B cell (primary cell): Measurements from ENCODE around the gene TYROBP. TPM values are rescaled to one million over a fixed set of nuclear protein-coding genes. Genes with fewer than 3 reads are reported as not detected.
A peak's percentile ranks its signal among the peaks of the same experiment; 100 is the strongest.

ENCODE experiments used
- ATAC-seq: fragments of 200-7000 bp; cut with Tn5 transposase; one replicate; pipeline ENCODE4 v1.10.0; 2021; ENCODE audit warnings: low read depth, mild to moderate bottlenecking, moderate number of reproducible peaks, moderate library complexity
- CTCF ChIA-PET: fragments of 350-600 bp; sonication (Branson Sonifier 250); formaldehyde crosslinking; loops from one replicate; lab custom pipeline; 2021; ENCODE audit warnings: antibody characterized with exemption, inconsistent platforms; lab: Charles Lee
- POLR2A ChIA-PET: fragments of 350-600 bp; sonication (Branson Sonifier 250); formaldehyde crosslinking; loops from one replicate; lab custom pipeline; 2021; ENCODE audit warnings: antibody characterized with exemption; lab: Charles Lee
- DNase-seq: peaks from one replicate; pipeline ENCODE4 v3.0.0; 2013
- H2AFZ ChIP-seq: 2 replicates; pipeline ENCODE4 v1.6.1; 2012; ENCODE audit warnings: mild to moderate bottlenecking, low read depth, low read length; ENCODE audit not compliant: insufficient read depth, poor library complexity, severe bottlenecking
- H3K27ac ChIP-seq, 2 donors: 1 replicate in 1 of 2; 2 replicates in 1 of 2; pipeline ENCODE4 v1.5.1; 2012 to 2013; ENCODE audit warnings: low read length in 2 of 2, mild to moderate bottlenecking in 2 of 2, moderate library complexity in 1 of 2
- H3K27me3 ChIP-seq, 4 experiments: fragments of 200-600 bp in 1 of 4; sonication (generic) in 1 of 4; replicated peaks in 1 of 4; 1 replicate in 2 of 4; 2 replicates in 2 of 4; pipeline versions ENCODE4 v1.6.1 to v1.7.0; 2013 to 2016; ENCODE audit warnings: low read length in 3 of 4, mild to moderate bottlenecking in 2 of 4, mixed read lengths in 1 of 4, moderate library complexity in 1 of 4; ENCODE audit not compliant: insufficient read depth in 4 of 4, control insufficient read depth in 3 of 4; ENCODE audit errors: control extremely low read depth in 1 of 4
- H3K36me3 ChIP-seq, 2 experiments: replicated peaks in 1 of 2; 1 replicate in 1 of 2; 2 replicates in 1 of 2; pipeline versions ENCODE4 v1.6.1 to v1.7.1; 2013; ENCODE audit warnings: low read length in 1 of 2; ENCODE audit not compliant: insufficient read depth in 2 of 2, control insufficient read depth in 1 of 2; ENCODE audit errors: control extremely low read depth in 1 of 2, extremely low read depth in 1 of 2
- H3K4me1 ChIP-seq, 2 donors: fragments of 200-600 bp in 1 of 2; sonication (generic) in 1 of 2; 1 replicate in 1 of 2; 2 replicates in 1 of 2; pipeline versions ENCODE4 v1.5.1 to v1.6.1; 2013 to 2017; ENCODE audit warnings: low read length in 2 of 2; ENCODE audit not compliant: control insufficient read depth in 2 of 2, insufficient read depth in 2 of 2
- H3K4me2 ChIP-seq: replicated peaks from 2 replicates; pipeline ENCODE3; 2012; ENCODE audit warnings: mild to moderate bottlenecking, low read depth, low read length; ENCODE audit not compliant: poor library complexity, severe bottlenecking
- H3K4me3 ChIP-seq, 5 experiments: fragments of 200-600 bp in 1 of 5; sonication (generic) in 1 of 5; 1 replicate in 3 of 5; 2 replicates in 2 of 5; pipeline versions ENCODE4 v1.5.1 to v1.7.0; 2011 to 2016; ENCODE audit warnings: low read length in 4 of 5, mild to moderate bottlenecking in 4 of 5, low read depth in 2 of 5, control low read depth in 1 of 5, moderate library complexity in 1 of 5; ENCODE audit not compliant: insufficient read depth in 1 of 5; ENCODE audit errors: control extremely low read depth in 1 of 5, extremely low read depth in 1 of 5
- H3K79me2 ChIP-seq: fragments of 200-600 bp; sonication (generic); one replicate; pipeline ENCODE4 v1.6.0; 2016; ENCODE audit warnings: low read length; ENCODE audit not compliant: control insufficient read depth, insufficient read depth
- H3K9ac ChIP-seq: fragments of 200-600 bp; sonication (generic); 2 replicates; pipeline ENCODE4 v1.6.1; 2017; ENCODE audit warnings: mild to moderate bottlenecking, low read length, moderate library complexity
- H3K9me3 ChIP-seq, 3 donors: one replicate each; pipeline versions ENCODE4 v1.6.1 to v1.7.1; 2013; ENCODE audit warnings: low read length in 2 of 3; ENCODE audit not compliant: control insufficient read depth in 2 of 3, insufficient read depth in 1 of 3; ENCODE audit errors: control extremely low read depth in 1 of 3
- H4K20me1 ChIP-seq: 2 replicates; pipeline ENCODE4 v1.6.0; 2012; ENCODE audit warnings: mild to moderate bottlenecking, low read length; ENCODE audit not compliant: insufficient read depth, control insufficient read depth, poor library complexity, severe bottlenecking
- H3K27ac Mint-ChIP-seq: one replicate; pipeline ENCODE4 v1.8.0; 2021; ENCODE audit warnings: mixed read lengths
- H3K27me3 Mint-ChIP-seq: one replicate; pipeline ENCODE4 v1.8.0; 2021; ENCODE audit warnings: mixed read lengths
- H3K4me1 Mint-ChIP-seq: one replicate; pipeline ENCODE4 v1.8.0; 2021; ENCODE audit warnings: mixed read lengths
- H3K4me3 Mint-ChIP-seq: one replicate; pipeline ENCODE4 v1.8.0; 2021; ENCODE audit warnings: mixed read lengths
- H3K9me3 Mint-ChIP-seq: one replicate; pipeline ENCODE4 v1.8.0; 2022; ENCODE audit warnings: mixed read lengths; ENCODE audit not compliant: insufficient read depth
- CTCF ChIP-seq: fragments of 200-600 bp; IDR thresholded peaks from one replicate; pipeline ENCODE4 v1.8.0; 2022; ENCODE audit warnings: antibody characterized with exemption, mild to moderate bottlenecking
- EZH2 ChIP-seq: IDR thresholded peaks from 2 replicates; pipeline ENCODE4 v1.6.1; 2012; ENCODE audit warnings: borderline replicate concordance, low read depth, mild to moderate bottlenecking, moderate library complexity, low read length; ENCODE audit not compliant: insufficient read depth, poor library complexity, severe bottlenecking
- WGBS: methylation state at CpG from one replicate; pipeline ENCODE4 v1.1.5; 2013; ENCODE audit warnings: missing lambda C conversion rate; ENCODE audit not compliant: insufficient coverage; 5-methylcytosine and 5-hydroxymethylcytosine counted together
- intact Hi-C: fragments of 100-400 bp; cut with micrococcal nuclease; formaldehyde crosslinking; loops from one replicate; pipeline ENCODE4 v1.10.0; 2022
- polyA plus RNA-seq: library from polyadenylated mRNA; depleted of rRNA; stranded (reverse); fragments of >200 nt; gene quantifications from 2 replicates; pipeline ENCODE4 v1.2.3, GENCODE V29; 2012
- total RNA-seq, 2 donors: library from RNA; stranded (reverse); fragments of 120-200 nt in 1 of 2; gene quantifications; 1 replicate in 1 of 2; 2 replicates in 1 of 2; pipeline versions ENCODE4 v1.2.3 to v1.2.4, GENCODE V29; 2013 to 2022

TYROBP gene
- total and polyA plus RNA-seq, 2 donors (not counting 1 experiment from before 2014, with no cell fraction given): 2.7 to 25.6 TPM

- Histone ChIP-seq H3K79me2 (peaks cover 45% of the 10 kb centered on the region), H3K36me3 (peaks cover 16 to 72% of the 10 kb centered on the region in 2 experiments), H3K27ac (peak overlapping the region in 1 of 2 donors; percentile 100), H3K4me3 (no peak overlapping the region), H3K4me1 (peaks cover 20 to 33% of the 10 kb centered on the region in 2 donors), H2AFZ (no peak overlapping the region), H3K9me3 (peaks cover 0 to 3% (median 0%) of the 10 kb centered on the region in 3 donors), H3K4me2 (no peak overlapping the region), H3K9ac (no peak overlapping the region), H3K27me3 (no peaks in the 10 kb centered on the region), H4K20me1 (peaks cover 78% of the 10 kb centered on the region)
- Mint-ChIP-seq H3K27me3 (no peaks in the 10 kb centered on the region), H3K4me3 (peak overlapping the region; percentile 12), H3K27ac (no peak overlapping the region), H3K4me1 (peaks cover 38% of the 10 kb centered on the region), H3K9me3 (no peaks in the 10 kb centered on the region)
- ATAC-seq (no peak), DNase-seq (peak; percentile 46)
- ChIA-PET POLR2A (no interaction called here), CTCF (interaction anchor here (3.6 kb wide), 1 partner anchor 14 kb away, joined by 11 read pairs; no protein-coding TSS in a partner anchor)
- TF ChIP-seq CTCF (no peak), EZH2 (no peak)
- intact Hi-C loops: no loop called here
- WGBS: 96% methylated on average over 18 of the region's 21 CpGs
These were observed 12.0 kb downstream of the TYROBP start for GRCh38 chr19:35895911-35896642.

GRCh38 chr19:35894342-35894741 lies 13.8 kb downstream of the TYROBP start:
- Histone ChIP-seq H3K9me3 (no peaks in the 10 kb centered on the region), H3K27ac (no peak overlapping the region), H3K9ac (no peak overlapping the region), H3K36me3 (peaks cover 19 to 89% of the 10 kb centered on the region in 2 experiments), H3K4me2 (no peak overlapping the region), H2AFZ (no peak overlapping the region), H3K27me3 (no peaks in the 10 kb centered on the region), H4K20me1 (peaks cover 93% of the 10 kb centered on the region), H3K79me2 (peaks cover 44% of the 10 kb centered on the region), H3K4me1 (peaks cover 16 to 26% of the 10 kb centered on the region in 2 donors), H3K4me3 (no peak overlapping the region)
- no peaks in the 10 kb centered on the region for H3K27me3 Mint-ChIP-seq
- no peak overlapping the region for H3K4me3 Mint-ChIP-seq
- ChIA-PET CTCF (interaction anchor here (1.1 to 1.8 kb wide), 3 partner anchors 12 to 38 kb away, joined by 3 to 9 read pairs (median 5); no protein-coding TSS in a partner anchor), POLR2A (interaction anchor here (0.6 kb wide), 1 partner anchor 689 kb away, joined by 6 read pairs; no protein-coding TSS in a partner anchor)
- TF ChIP-seq CTCF (no peak), EZH2 (no peak)
- intact Hi-C loops: no loop called here
- 100% methylated on average over 1 of the region's 2 CpGs for WGBS
- H3K9me3 Mint-ChIP-seq: no peaks in the 10 kb centered on the region
- peaks cover 30% of the 10 kb centered on the region for H3K4me1 Mint-ChIP-seq
- H3K27ac Mint-ChIP-seq: no peak overlapping the region
- DNase-seq (peak; percentile 32), ATAC-seq (no peak)
